Measurements from ENCODE around the gene AP1G2. TPM values are rescaled to one million over a fixed set of nuclear protein-coding genes. Genes with fewer than 3 reads are reported as not detected.
A peak's percentile ranks its signal among the peaks of the same experiment; 100 is the strongest.
"Not testable (repeated sequence)": the region's sequence is repeated elsewhere in the genome, so short reads cannot be mapped to it uniquely, and the experiment has no call there.

Gene AP1G2
- total and polyA plus RNA-seq, 2 of the 13 experiments (the other 11 are each of a cell fraction or from before 2014, with no cell fraction given) = 96.9 to 611 TPM

GRCh38 chr14:23583761-23584526 lies 16.4 kb upstream of the AP1G2 start (continued):
- TF ChIP-seq, protein P1, sequence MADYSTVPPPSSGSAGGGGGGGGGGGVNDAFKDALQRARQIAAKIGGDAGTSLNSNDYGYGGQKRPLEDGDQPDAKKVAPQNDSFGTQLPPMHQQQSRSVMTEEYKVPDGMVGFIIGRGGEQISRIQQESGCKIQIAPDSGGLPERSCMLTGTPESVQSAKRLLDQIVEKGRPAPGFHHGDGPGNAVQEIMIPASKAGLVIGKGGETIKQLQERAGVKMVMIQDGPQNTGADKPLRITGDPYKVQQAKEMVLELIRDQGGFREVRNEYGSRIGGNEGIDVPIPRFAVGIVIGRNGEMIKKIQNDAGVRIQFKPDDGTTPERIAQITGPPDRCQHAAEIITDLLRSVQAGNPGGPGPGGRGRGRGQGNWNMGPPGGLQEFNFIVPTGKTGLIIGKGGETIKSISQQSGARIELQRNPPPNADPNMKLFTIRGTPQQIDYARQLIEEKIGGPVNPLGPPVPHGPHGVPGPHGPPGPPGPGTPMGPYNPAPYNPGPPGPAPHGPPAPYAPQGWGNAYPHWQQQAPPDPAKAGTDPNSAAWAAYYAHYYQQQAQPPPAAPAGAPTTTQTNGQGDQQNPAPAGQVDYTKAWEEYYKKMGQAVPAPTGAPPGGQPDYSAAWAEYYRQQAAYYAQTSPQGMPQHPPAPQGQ (CRISPR knock-in tag; IDR thresholded peaks at IDR 0.05; ENCODE audit: borderline replicate concordance) = peak; percentile 99
- TF ChIP-seq RAD21 (CRISPR knock-in tag; IDR thresholded peaks at IDR 0.05) = peak; percentile 31
- peak; percentile 97 for TF ChIP-seq BORCS8-MEF2B (CRISPR knock-in tag; IDR thresholded peaks at IDR 0.05)
- TF ChIP-seq CBX2 (IDR thresholded peaks at IDR 0.05; ENCODE audit: low read depth, low read length) = not testable (repeated sequence)
- TF ChIP-seq CBX2 (CRISPR knock-in tag; IDR thresholded peaks at IDR 0.05; ENCODE audit: low read depth) = peak; percentile 70; the same call in 1 of the 2 replicates
- TF ChIP-seq ZBTB46 (CRISPR knock-in tag; IDR thresholded peaks at IDR 0.05; ENCODE audit: borderline replicate concordance) = 0 out of 2 replicates have a peak, but pooled peaks have one; percentile 80
- peak; percentile 97 for TF ChIP-seq ZNF605 (CRISPR knock-in tag; IDR thresholded peaks at IDR 0.05)
- TF ChIP-seq, protein P2, sequence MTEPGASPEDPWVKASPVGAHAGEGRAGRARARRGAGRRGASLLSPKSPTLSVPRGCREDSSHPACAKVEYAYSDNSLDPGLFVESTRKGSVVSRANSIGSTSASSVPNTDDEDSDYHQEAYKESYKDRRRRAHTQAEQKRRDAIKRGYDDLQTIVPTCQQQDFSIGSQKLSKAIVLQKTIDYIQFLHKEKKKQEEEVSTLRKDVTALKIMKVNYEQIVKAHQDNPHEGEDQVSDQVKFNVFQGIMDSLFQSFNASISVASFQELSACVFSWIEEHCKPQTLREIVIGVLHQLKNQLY (CRISPR knock-in tag; IDR thresholded peaks at IDR 0.05) = peak; percentile 77; the same call in 1 of the 2 replicates
- peak; percentile 83 for TF ChIP-seq ZNF546 (CRISPR knock-in tag; conservative IDR thresholded peaks at IDR 0.05)
- TF ChIP-seq ZNF512 (CRISPR knock-in tag; IDR thresholded peaks at IDR 0.05) = peak; percentile 92
- TF ChIP-seq SETDB1 (CRISPR knock-in tag; IDR thresholded peaks at IDR 0.05; ENCODE audit: borderline replicate concordance) = peak; percentile 56; the same call in 1 of the 2 replicates
- TF ChIP-seq SIX1 (CRISPR knock-in tag; IDR thresholded peaks at IDR 0.05; ENCODE audit: borderline replicate concordance) = 0 out of 2 replicates have a peak, but pooled peaks have one; percentile 52
- peak; percentile 88 for TF ChIP-seq ZNF558 (CRISPR knock-in tag; IDR thresholded peaks at IDR 0.05; ENCODE audit: borderline replicate concordance)
- peak; percentile 88 for TF ChIP-seq HOMEZ (CRISPR knock-in tag; IDR thresholded peaks at IDR 0.05; ENCODE audit: low read depth)
- TF ChIP-seq ZNF761 (CRISPR knock-in tag; conservative IDR thresholded peaks at IDR 0.05) = peak; percentile 91
- peak; percentile 63; the same call in 1 of the 2 replicates for TF ChIP-seq TRIM24 (CRISPR knock-in tag; IDR thresholded peaks at IDR 0.05)
- TF ChIP-seq NR2C2 (CRISPR knock-in tag; IDR thresholded peaks at IDR 0.05; ENCODE audit: borderline replicate concordance) = peak; percentile 64; the same call in 1 of the 2 replicates
- peak; percentile 80 for TF ChIP-seq PRMT3 (CRISPR knock-in tag; IDR thresholded peaks at IDR 0.05; ENCODE audit: borderline replicate concordance, low read depth)
- peak; percentile 97 for TF ChIP-seq ZBTB38 (CRISPR knock-in tag; IDR thresholded peaks at IDR 0.05)
- TF ChIP-seq HDAC2 (CRISPR knock-in tag; IDR thresholded peaks at IDR 0.05) = peak; percentile 87
